Kidney epithelial cell (primary cell): Measurements from ENCODE around the gene AATK. TPM values are rescaled to one million over a fixed set of nuclear protein-coding genes. Genes with fewer than 3 reads are reported as not detected.

Experiments used
- DNase-seq: peaks from one replicate; pipeline ENCODE4 v3.0.0-alpha.2; 2010; ENCODE audit warnings: low read depth
- H3K27me3 ChIP-seq: 2 replicates; pipeline ENCODE4 v1.6.0; 2011; ENCODE audit warnings: low read length; ENCODE audit not compliant: control insufficient read depth, insufficient read depth
- H3K36me3 ChIP-seq: 2 replicates; pipeline ENCODE4 v1.5.1; 2011; ENCODE audit warnings: low read length; ENCODE audit not compliant: control insufficient read depth, insufficient read depth
- H3K4me3 ChIP-seq: 2 replicates; pipeline ENCODE4 v1.5.1; 2011; ENCODE audit warnings: low read depth, mild to moderate bottlenecking, control low read depth, low read length
- CTCF ChIP-seq: IDR thresholded peaks from 2 replicates; pipeline ENCODE4 v1.5.1; 2011; ENCODE audit warnings: mild to moderate bottlenecking, moderate library complexity, low read length, control low read depth, inconsistent platforms; ENCODE audit not compliant: insufficient read depth, poor library complexity, severe bottlenecking
- total RNA-seq: library from RNA; depleted of rRNA; stranded (reverse); fragments of >200 nt; gene quantifications from 2 replicates; pipeline ENCODE4 v1.2.3, GENCODE V29; 2015

AATK gene
- total RNA-seq, 1 donor from 2014 or later, result 0.33 TPM

DNA sequence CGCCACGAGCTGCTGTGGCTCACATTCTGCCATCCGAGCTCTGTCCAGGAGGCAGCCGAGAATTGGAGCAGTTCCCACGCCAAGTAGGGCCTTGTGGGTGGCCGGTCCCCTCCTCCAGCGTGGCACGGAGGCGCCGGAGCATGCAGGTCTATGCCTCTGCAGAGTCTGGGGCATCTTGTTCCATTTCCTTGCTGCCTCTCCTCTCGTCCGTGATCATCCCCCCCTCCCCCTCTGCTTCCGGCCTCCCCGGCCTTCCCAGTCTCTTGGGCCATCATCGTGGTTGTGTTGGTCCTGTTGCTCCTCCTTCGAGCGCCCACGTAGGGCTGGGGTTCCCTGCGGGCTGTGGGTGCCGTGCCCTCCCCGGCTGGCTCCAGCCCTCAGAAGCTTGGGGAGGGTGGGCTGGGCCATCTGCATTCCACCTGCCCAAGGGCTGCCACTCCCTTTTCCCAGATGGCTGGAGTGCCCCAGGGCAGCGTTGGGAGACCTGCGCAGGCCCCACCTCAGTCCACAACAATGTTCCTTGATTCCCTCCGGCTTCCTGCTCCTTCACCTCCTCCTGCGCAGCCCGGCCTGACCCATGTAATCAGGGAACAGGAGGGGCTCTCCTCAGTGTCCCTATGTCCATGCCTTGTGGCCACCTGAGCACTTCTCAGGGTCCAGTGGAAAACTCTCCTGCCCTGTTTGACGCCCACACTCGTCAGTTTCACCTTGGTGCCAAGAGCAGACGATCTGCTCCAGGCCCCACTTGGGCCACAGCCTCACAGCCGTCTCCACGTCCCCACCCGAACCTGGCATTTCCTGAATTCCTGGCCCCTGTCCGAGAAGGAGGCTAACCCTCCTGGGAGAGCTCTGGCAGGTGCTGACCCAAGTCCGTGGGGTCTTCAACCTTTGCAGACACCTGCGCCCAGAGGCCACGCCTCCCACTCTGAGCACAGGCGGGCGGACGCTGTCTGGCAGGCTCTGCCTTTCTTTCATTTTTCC, 94.0 kb downstream of the AATK start:
- TF ChIP-seq CTCF, result no peak
- Histone ChIP-seq H3K36me3 (no peaks in the 10 kb centered on the region), H3K4me3 (no peak overlapping the region), H3K27me3 (no peaks in the 10 kb centered on the region)
- no peak for DNase-seq

DNA sequence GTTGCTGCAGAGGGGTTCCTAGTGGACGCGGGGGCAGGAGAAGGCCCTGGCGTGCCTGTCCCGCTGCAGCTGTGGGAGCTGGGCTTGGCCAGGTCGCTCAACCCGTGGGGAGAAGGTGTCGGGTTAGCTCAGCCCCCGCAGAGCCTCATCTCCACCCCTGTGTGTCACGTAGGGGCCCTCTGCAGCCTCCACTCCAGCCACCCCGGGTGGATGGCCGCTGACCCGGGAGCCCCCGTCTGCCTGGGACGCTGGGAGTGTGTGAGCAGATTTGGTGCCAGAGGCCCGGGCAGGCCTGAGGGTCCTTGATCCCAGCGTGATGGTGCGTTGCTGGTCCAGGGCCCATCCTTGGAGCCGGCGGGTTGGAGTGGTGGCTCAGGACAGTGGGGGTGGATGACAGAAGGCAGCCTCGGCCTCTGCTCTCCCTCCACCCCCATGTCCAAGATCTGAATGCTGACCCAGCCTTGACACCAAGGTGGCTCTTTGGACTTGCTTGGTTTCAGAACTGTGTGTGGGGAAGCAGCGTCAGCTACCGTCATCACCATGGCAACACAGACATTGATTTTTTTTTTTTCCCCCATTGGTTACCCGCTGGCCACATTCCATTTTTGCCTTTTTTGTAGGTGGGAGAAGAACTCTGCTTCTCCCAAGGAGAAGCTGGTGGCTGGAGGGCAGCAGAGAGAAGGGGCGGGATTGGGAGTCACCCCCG, 95.3 kb downstream of the AATK start:
- H3K4me3 ChIP-seq, result no peak overlapping the region
- DNase-seq, result no peak

GRCh38 chr17:81069135-81069645, 96.8 kb downstream of the AATK start:
- Histone ChIP-seq H3K4me3 (no peak overlapping the region), H3K27me3 (no peaks in the 10 kb centered on the region), H3K36me3 (peaks cover 1% of the 10 kb centered on the region)
- DNase-seq, result no peak
- TF ChIP-seq CTCF, result no peak

More for the DNA sequence above, 95.3 kb downstream of the AATK start:
- Histone ChIP-seq H3K36me3 (peaks cover 1% of the 10 kb centered on the region), H3K27me3 (no peaks in the 10 kb centered on the region)
- TF ChIP-seq CTCF, result no peak

DNA sequence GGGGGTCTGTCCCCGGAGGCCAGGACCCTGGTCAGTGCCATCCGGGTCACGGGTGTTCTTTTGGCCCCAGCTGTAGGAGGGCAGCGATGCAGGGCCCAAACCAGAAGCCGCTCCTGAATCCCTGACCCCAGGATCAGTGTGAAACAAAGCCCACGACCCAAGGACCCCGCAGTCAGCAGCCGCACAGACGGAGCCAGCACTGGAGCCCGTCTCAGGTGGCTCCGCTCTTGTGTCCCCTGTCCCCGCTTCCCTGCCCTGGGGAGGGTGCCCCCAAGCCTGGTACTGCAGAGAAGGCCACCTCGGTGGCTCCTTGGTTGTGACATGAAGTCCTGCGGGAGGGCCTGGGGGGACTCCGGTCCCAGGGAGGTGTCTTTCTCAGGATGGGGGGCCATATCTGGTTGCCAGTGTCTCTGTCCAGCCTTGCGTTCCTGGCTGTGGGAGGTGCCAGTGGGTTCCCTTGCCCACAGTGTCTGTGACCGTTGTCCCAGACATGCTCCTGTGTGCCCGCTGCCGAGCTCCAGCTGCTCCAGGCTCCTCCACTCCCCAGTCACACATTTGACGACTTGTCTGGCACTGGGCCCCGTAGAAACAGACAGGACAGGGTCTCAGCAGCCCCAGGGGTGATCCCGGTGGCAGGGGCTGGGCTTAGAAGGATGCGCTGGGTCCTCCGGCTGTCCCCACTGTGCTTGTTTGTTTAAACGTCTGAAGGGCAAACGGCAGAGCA, 97.4 kb downstream of the AATK start:
- Histone ChIP-seq H3K27me3 (no peaks in the 10 kb centered on the region), H3K4me3 (no peak overlapping the region), H3K36me3 (peaks cover 1% of the 10 kb centered on the region)
- no peak for TF ChIP-seq CTCF
- no peak for DNase-seq

GRCh38 chr17:81067391-81067811, 98.6 kb downstream of the AATK start:
- TF ChIP-seq CTCF, result no peak
- H3K27me3 ChIP-seq, result no peaks in the 10 kb centered on the region
- DNase-seq, result no peak
- H3K4me3 ChIP-seq, result no peak overlapping the region
- peaks cover 1% of the 10 kb centered on the region for H3K36me3 ChIP-seq

Other genes starting within 250 kb of the AATK start
- 26.6 and 36.6 TPM in 2 replicates for gene CHMP6, start 174.4 kb downstream of the AATK start, total RNA-seq
- 80.3 and 83.4 TPM in 2 replicates for gene BAIAP2, start 131.1 kb downstream of the AATK start, total RNA-seq
- not detected in 2 replicates for gene PVALEF, start 714 bp downstream of the AATK start, total RNA-seq
- 26.2 and 26.3 TPM in 2 replicates for gene CEP131, start 56.7 kb upstream of the AATK start, total RNA-seq
- 17.0 and 30.6 TPM in 2 replicates for gene TEPSIN, start 72.8 kb upstream of the AATK start, total RNA-seq
- 45.9 and 63.1 TPM in 2 replicates for gene NDUFAF8, start 73.1 kb upstream of the AATK start, total RNA-seq
- gene SLC38A10, start 129.1 kb upstream of the AATK start, total RNA-seq, result 100 and 120 TPM in 2 replicates
- gene BAHCC1, start 229.2 kb upstream of the AATK start, total RNA-seq, result 6.6 and 15.1 TPM in 2 replicates